Activated CD8-positive, alpha-beta memory T cell treated with anti-CD3 and anti-CD28 coated beads, Interleukin-2, amount 50 U/mL, for 24 hours (primary cell): ENCODE data around the gene ZNF334.

Source experiments
- DNase-seq: peaks from one replicate; pipeline ENCODE4 v3.0.0-alpha.2; 2020; ENCODE audit errors: extremely low read depth

Gene ZNF334

DNA sequence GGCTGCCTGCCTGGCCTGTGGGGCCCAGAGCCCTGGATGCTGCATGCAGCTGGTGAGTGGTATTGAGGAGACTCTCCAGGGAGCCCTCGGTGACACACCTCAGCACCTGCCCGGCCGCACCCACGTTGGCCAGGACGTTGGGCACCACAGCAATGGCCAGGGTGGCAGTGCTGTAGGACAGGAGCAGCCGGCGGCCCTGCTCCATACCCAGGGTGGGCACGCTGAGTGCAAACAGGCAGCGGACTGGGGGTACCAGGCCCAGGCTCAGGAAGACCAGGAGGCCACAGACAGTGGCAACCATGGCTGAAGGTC lies 32.4 kb upstream of the ZNF334 start:
- DNase-seq, result no peak

DNA sequence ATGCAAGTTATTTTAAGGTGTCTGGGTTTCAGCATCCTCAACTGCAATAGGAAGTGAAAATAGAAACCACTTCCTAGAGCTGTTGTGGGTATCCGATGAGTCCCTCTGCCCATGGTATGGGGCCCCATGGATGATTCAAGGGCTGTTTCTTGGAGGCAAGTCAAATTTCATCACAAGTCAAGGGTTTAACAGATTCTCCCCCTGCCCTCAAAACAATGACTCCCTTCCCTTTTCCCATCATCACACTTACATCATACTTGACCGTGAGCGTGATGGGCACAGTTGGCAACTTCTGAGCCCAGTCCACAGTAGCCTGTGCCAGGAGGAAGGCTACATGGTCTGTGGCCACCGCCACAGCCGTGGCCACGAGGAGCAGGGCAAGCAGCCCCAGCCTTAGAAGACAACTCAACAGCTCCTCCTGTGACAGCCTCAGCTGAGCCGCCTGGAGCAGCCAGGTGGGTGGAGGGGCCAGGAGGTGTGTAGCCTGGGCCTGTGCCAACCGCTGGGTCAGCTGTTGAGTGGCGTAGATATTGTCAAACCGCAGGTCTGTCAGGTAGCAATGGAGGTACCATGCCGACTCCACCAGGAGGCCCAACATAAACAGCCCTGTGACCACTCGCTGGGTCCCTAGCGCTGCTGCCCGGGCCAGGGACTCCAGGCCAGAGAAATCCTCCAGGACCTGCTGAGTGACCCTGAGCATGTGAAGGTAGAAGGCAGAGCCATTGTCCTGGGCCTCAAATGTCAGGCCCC lies 31.9 kb upstream of the ZNF334 start:
- DNase-seq, result peak; percentile 12

DNA sequence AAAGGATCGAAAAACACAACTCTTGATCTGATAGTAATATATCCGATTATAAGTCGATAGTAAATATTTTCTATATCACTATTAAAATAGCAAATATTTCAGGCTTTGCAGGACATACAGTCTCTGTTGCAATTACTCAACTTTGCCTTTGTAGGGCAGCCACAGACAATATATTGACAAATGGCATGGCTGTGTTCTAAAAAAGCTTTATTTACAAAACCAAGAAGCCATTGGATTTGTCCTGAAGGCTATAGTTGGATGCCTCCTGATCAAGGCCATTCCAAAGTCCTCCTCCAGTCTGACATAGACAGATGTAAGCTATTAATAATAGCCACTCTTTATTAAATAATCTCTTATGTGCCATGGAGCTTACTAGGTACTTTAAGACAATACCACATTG lies 31.2 kb upstream of the ZNF334 start:
- DNase-seq, result no peak

DNA sequence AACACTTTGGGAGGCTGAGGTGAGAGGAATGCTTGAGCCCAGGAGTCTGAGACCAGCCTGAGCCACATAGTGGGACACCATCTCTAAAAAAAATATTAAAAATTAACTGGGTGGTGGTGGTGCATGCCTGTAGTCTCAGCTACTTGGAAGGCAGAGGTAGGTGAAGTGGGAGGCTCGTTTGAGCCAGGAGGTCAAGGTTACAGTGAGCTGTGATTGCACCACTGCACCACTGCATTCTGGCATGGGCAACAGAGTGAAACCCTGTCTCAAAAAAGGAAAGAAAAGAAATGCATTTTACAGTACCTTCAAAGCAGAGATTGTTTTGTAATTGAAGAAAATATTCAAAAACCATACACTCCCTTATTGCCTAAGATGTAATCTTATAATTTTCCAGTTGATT lies 30.6 kb upstream of the ZNF334 start:
- no peak for DNase-seq

DNA sequence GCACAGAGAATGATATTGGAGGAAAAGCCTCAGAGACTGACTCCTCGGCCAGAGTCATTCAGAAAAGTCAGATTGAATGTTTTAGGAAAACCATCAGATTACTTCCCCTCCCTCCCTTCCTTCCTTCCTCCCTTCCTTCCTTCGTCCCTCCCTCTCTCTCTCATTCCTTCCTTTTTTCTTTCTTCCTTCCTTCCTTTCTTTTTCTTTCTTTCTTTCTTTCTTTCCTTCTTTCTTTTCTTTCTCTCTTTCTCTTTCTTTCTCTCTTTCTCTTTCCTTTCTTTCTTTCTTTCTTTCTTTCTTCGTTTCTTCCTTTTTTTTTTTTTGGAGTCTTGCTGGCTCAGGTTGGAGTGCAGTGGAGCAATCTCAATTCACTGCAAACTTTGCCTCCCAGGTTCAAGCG lies 29.7 kb upstream of the ZNF334 start:
- no peak for DNase-seq

DNA sequence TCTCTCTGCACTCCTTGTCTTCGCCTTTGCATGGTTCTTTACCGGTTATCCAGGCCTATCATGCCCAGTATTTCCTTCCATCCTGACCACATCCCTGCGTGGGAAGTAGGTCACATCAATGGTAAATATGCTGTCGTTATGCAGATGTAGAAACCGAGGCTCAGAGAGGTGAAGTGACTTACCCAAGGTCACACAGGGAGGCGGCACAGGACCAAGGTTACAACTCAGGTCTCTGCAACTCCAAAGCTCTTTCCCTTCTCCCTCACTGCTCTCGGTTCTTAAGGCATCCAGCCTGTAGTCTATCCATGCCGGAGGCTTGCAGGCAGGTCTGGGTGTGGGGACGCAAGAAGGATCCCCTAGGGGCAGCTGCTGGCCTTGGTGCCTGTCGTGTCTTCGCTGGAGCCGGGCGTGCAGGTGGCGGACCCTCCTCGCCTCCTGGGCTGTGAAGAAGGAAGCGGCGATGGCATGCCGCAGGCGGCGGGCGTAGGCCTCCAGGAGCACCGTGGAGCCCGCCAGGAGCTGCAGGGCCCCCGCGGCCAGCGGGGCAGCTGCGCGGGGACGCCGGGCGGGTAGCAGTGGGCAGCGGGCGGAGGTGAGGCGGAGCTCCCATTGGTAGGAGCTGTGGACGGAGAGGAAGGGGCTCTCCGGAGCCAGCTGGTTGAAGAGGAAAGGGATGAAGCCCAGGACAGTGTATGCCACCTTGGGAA lies 28.0 kb upstream of the ZNF334 start:
- no peak for DNase-seq

DNA sequence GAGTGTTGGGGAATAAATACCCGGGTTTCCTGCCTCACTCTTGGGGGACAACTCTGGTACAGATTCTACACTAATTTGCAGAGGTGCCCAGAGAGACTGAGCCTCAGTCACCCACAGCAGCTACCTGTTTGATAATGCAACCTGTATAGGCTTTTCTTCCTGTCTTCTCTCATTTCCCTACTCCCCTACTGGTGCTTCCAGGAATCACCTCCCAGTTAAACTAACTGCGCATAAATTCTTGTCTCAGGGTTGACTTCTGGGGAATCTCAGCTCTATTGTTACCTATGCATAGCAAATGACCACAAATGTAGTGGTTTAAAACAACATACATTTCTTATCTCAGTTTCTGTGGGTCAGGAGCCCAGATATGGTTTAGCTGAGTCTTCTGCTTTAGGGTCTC lies 25.8 kb upstream of the ZNF334 start:
- DNase-seq, result no peak

DNA sequence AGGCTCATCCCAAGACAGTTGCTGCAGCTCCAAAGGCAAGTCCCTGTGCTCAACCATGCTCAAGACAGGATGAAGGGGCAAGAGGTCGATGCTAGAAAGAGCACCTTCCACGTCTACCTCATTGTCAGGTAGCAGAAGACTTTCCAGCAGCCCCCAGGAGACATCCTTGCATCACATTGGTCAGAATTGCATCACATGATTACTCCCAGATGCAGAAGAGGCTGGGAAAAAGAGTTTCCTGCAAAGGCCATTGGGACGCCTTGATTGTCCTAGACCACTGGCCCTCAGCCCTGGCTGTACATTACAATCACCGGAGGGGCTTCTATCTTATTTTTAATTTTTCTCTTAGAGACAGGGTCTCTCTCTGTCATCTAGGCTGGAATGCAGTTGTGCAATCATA lies 17.3 kb upstream of the ZNF334 start:
- no peak for DNase-seq

DNA sequence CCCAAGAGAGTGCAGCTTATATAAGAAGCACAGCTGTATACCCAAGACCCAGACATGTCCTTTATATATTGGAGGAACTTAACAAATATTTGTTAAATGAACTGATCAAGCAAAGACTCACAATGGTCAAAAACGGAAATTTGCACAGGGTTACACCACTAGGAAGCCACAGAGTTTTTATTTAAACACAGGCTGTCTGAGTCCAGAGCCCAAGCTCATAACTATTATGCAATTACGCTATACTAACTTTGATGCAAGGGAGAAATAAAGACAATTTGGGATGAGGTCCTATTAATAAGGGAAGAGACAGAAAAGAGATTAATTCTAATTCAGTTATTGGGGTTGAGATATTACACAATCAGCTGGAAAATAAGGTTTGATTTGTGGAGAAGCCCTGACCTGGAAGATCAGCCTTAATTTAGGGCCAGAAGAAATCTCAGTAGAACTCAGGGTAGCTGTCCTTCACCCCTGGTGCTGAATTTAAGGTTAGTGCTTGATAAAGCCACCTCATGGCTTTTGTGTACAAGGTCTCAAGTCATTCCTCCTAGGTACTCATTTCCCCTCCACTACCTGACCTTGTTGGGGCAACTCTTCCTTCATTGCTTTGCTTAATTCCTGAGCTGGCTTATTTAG lies 10.5 kb upstream of the ZNF334 start:
- DNase-seq, result no peak

DNA sequence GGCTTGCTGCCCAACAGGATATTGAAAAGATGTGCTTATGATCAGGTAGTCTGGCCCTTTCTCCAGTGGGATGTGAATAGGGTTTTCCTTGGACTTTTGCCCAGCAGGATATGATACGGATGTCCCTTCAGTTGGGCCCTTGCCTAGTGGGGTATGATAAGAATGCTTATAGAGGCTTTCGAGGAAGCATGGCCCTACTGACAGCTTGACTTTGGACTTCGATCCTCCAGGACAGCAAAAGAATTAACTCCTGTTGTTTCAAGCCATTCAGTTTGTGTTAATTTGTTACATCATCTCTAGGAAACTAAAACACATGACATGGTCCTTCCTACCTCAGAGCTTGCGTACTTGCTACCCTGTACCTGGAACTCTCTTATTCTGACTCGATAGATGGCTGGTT lies 9.7 kb upstream of the ZNF334 start:
- no peak for DNase-seq

DNA sequence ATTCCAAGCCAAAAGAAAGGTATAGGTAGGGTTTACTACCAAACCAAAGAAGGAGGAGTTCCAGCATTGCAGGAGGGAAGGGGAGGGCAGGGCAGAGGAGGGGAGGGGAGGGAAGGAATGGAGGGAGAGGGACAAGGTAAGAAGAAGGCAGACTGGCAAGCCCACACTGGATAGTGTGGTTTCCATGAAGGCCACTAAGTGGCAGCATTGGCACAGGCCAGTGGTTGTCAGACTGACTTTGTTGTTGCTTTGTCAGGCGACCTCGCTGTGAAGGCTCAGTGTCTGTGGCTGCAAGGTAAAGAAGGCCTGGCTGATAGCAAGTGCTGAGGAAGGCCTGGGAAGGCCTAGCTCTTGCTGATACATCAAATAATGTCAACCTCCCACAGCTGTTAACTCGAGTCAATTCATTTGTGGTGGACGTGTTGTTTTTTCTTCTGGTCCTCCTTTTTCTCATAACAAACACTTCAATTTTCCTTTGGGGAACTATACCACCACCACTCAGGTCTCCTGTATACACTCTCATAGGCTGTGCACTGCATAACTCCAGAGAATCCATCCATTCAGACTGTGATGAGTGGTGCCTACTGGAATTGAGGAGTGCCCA lies 7.7 kb upstream of the ZNF334 start:
- peak; percentile 9 for DNase-seq

DNA sequence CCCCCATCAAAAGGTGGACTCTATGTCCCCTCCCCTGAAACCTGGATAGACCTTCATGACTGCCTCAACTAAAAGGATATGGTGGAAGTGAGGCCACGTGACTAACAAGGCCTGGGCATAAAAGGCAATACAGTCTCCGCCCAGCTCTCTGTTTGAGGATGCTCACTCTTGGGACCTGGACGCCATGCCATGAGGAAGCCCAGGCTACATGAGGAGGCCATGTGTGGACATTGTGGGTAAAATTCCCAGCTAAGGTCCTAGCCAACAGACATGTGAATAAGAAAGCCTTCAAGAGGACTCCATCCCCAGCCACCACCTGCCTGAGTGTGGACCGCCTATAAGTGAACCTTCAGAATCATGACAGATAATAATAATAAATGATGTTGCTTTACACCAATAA lies 7.2 kb upstream of the ZNF334 start:
- no peak for DNase-seq

DNA sequence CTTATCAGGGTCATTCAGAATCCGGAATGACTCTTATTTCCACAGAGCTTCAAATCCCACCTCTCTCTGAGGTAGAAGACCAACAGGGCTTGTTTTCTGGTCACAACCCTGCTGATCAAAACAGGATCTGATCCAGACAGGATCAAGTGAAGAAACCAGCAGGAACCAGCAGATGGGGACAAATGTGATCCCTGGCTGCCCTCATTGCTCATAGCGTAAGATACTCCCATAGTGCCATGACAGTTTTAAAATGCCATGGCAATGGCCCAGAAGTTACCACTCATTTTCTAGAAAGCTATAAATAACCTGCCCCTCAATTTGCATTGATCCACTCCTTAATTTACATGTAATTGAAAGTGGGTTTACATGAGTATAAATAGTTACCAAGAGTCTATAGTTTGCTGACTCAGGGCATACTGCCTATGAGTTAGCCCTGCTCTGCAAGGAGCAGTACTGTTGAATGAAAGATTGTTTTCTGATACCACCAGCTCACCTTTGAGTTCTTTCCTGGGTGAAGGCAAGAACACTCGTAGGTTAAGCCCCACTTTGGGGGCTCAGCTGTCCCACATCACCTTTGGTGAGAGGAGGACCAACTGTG lies 6.2 kb upstream of the ZNF334 start:
- no peak for DNase-seq

DNA sequence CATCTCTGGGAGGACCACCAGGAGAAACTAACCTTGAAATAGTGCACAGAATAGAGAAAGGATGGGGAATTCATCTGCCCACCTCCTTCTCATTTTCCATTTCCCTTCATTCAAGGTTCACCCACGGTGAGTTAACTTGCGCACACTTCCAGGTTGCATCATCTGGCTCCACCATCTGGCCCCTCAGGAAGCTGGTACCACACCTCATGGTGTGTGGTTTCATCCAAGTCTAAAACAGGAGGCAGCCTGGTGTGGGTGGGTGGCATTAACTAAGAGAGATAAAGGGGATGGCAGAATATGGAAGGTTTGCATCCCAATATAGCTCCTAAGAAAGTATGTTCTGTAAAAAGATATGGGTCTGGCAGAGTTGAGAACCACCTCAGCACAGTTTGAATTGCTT lies 3.8 kb downstream of the ZNF334 start:
- DNase-seq, result no peak

DNA sequence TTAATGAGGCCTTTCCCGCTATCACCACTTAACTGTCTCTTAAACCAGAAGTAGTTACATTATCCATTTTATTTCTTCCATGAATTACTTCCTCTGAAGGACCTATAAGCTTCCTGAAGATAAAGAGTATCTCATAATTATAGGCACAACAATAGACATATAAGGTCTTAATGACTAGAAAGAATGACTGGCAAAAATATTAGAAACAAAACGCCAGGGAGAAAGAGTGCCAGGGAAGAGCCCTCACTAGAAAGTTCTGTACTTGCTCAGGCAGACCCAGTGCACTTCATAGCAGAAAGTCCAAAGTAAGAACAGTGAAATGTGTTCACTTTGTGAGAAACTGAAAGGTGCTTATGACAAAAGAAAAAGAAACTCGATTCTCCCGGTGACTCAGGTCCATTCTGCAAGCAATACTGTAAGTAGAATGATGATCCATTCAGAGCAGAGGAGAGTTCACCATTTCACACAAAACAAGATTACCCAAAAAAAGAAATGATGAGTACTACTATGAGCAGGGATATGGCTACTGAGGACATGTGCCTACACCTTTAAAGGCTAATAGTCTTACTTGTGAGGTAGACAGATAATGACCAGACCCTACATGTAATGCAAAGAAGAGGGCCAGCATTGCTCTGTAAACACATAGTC lies 5.5 kb downstream of the ZNF334 start:
- DNase-seq, result no peak

DNA sequence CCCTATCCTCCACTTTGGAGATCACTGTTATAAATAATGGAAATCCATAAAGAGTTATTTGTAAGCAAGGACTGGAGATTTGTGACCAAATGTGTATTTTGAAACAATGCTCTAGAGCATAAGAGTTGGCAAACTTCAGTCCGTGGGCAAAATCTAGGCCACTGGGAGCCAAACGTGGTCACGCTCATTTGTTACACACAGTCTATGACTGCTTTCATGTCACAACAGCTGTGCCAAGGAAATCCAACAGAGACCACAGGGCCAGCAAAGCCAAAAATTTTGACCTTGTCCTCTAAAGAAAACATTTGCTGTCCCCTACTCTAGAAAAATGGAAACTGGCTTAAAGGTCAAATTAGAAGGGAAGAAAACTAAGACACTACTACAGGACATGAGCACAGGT lies 7.9 kb downstream of the ZNF334 start:
- no peak for DNase-seq

DNA sequence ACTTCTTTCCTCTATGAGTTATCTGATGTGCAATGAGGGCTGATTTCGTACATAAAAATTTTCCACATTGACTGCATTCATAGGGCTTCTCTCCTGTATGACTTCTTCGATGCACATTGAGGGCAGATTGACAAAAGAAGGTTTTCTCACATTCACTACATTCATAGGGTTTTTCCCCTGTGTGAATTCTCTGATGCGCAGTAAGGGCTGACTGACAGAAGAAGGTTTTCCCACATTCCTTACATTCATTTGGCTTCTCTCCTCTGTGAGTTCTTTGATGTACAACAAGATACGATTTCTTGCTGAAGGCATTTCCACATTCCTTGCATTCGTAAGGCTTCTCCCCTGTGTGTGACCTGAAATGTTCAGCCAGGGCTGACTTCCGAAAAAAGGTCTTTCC lies 11.4 kb downstream of the ZNF334 start:
- DNase-seq, result no peak

DNA sequence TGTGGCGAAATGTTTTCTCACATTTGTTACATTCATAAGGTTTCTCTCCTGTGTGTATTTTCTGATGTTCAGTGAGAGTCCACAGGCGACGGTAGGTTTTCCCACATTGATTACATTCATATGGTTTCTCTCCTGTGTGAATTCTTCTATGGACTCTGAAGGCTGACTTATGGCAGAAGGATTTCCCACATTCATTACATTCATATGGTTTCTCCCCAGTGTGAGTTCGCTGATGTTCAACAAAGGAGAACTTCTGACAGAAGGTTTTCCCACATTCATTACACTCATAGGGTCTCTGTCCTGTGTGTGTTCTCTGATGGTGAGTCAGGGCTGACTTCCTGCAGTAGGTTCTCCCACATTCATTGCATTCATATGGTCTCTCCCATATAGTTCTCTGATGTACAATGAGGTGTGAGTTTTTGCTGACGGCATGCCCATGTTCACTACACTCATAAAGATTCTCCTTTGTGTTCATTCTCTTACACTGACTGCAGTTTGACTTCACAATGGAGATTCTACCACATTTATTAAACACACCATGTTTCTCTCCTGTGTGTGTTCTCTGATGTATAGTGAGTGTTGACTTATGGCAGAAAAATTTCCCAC lies 11.9 kb downstream of the ZNF334 start:
- no peak for DNase-seq

DNA sequence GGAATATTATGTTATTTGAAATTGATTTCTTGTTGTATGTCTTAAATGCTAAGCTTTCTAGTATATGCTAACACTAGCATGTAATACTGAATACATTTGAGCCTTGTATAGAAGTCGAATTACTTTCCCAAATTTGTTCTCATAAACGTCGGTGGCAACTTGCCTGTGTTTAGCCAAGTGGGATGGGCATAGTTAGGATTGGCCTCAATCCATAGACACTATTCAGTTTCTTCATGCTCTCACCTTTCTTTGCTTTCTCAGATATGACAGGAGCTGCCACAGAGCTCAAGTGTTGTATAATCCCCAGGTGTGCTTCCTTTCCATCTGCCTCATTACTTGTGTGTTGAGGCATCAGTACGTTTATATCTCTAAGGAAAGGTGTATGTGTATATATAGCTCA lies 19.3 kb downstream of the ZNF334 start:
- DNase-seq, result no peak

DNA sequence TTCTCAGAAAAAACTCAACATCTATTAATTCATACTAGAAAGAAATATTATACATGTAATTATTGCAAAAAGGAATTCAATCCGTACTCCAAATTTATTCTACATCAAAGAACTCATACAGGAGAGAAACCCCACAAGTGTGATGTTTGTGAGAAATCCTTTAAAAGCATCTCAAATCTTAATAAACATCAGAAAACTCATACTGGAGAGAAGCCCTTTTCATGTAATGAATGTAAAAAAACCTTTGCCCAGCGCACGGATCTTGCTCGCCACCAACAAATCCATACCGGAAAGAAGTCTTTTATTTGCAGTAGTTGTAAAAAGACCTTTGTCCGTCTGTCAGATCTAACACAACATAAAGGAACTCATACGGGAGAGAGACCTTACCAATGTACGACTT lies 22.0 kb downstream of the ZNF334 start:
- no peak for DNase-seq

DNA sequence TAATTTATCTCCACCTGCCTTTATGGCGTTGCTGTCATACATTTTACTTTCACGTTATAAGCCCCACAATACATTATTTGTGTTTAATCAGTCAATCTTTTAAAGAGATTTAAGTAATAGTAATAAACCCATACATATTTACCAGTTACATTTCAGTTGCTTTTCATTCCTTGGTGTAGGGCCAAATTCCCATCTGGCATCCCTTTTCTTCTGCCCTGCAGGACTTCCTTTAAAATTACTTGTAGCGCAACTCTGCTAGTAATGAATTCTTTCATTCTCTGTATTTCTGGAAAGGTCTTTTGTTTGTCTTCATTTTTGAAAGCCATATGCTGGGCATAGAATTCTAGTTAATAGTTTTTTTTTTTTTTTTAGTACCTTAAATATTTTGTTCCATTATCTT lies 24.9 kb downstream of the ZNF334 start:
- no peak for DNase-seq

DNA sequence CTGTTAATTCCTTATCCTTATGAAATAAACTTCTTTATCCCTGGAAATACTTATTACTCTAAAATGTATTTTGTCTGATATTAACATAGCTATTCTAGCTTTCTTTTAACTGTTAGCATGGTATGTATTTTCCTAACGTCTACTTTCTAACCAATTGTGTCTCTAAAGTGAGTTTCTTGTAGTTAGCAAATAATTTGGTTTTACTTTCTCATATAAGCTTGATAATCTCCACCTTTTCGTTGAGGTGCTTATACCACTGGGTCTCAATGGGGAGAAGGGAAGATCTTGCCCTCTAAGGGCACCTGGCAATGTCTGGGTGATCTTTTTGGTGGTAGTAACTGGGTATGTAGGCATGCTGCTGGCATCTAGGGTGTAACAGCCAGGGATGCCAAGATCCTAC lies 25.7 kb downstream of the ZNF334 start:
- no peak for DNase-seq
